ENCODE measurements around the gene IMPACT. TPM values are rescaled to one million over a fixed set of nuclear protein-coding genes. Genes with fewer than 3 reads are reported as not detected.

Gene IMPACT
- total RNA-seq, 1 experiment from 2014 or later: 25.8 TPM

DNA sequence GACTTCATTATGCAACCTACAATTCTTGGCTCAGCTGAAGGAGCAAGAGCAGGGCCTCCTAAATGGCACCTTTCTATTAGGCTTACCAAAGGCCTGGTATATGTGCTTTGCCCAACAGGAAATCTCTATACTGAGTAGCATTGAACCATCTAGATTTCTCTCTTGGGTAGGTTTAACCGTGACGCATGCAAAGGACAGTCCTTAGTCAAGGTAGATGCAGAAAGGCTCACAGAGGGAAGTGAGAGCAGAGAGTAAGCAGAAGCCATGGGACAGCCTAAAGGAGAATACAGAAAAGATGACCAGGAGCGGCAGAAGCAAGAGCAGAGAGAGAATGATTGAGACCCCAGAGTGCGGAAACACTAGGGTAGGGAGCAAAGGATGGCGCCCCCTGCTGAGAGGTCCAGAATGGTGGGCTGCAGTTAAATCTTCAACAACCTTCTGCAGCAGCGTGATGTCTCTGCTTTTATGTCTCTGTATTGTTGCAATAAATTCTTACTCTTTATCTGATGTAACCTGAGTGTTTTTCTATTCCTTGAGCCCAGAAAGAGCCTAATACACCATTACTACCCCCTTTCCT, 24.2 kb upstream of the IMPACT start:
- Mint-ChIP-seq H3K27ac (ENCODE audit: unreplicated experiment) (no peak overlapping the region), H3K36me3 (ENCODE audit: insufficient read depth, unreplicated experiment) (peaks cover 14% of the 10 kb centered on the region), H3K9me3 (ENCODE audit: low read depth, unreplicated experiment) (no peaks in the 10 kb centered on the region), H3K27me3 (ENCODE audit: unreplicated experiment) (peaks cover 19% of the 10 kb centered on the region), H3K4me1 (ENCODE audit: low read depth, unreplicated experiment) (no peaks in the 10 kb centered on the region), H3K4me3 (ENCODE audit: low read depth, unreplicated experiment) (no peak overlapping the region)
- TF ChIP-seq, protein P1, sequence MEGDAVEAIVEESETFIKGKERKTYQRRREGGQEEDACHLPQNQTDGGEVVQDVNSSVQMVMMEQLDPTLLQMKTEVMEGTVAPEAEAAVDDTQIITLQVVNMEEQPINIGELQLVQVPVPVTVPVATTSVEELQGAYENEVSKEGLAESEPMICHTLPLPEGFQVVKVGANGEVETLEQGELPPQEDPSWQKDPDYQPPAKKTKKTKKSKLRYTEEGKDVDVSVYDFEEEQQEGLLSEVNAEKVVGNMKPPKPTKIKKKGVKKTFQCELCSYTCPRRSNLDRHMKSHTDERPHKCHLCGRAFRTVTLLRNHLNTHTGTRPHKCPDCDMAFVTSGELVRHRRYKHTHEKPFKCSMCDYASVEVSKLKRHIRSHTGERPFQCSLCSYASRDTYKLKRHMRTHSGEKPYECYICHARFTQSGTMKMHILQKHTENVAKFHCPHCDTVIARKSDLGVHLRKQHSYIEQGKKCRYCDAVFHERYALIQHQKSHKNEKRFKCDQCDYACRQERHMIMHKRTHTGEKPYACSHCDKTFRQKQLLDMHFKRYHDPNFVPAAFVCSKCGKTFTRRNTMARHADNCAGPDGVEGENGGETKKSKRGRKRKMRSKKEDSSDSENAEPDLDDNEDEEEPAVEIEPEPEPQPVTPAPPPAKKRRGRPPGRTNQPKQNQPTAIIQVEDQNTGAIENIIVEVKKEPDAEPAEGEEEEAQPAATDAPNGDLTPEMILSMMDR (IDR thresholded peaks at IDR 0.05; ENCODE audit: unreplicated experiment): peak; percentile 26
- CTCF ChIA-PET: no interaction called here
- no TSS peak for BruUV-seq (replicated peaks)
- no peak for DNase-seq
- intact Hi-C loops (cut with micrococcal nuclease; ENCODE audit: unreplicated experiment): no loop called here

DNA sequence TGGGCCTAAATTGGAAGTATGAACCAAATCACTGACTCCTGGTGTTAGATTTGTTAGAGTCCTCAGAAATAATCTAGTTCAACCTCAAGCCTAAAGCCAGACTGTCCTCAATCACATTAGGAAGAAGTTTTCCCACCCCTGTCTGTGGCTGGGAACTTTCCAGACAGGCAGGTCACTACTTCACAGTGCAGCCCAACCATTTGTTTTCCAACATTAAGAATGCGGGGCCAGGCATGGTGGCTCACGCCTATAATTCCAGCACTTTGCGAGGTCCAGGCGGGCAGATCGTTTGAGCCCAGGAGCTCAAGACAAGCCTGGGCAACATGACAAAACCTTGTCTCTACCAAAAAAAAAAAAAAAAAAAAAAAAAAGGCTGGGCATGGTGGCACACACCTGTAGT, 23.4 kb upstream of the IMPACT start:
- Mint-ChIP-seq H3K36me3 (ENCODE audit: insufficient read depth, unreplicated experiment) (peaks cover 6% of the 10 kb centered on the region), H3K27me3 (ENCODE audit: unreplicated experiment) (peaks cover 27% of the 10 kb centered on the region), H3K4me1 (ENCODE audit: low read depth, unreplicated experiment) (no peaks in the 10 kb centered on the region), H3K27ac (ENCODE audit: unreplicated experiment) (no peak overlapping the region), H3K9me3 (ENCODE audit: low read depth, unreplicated experiment) (no peaks in the 10 kb centered on the region), H3K4me3 (ENCODE audit: low read depth, unreplicated experiment) (no peak overlapping the region)
- TF ChIP-seq, protein P1 (IDR thresholded peaks at IDR 0.05; ENCODE audit: unreplicated experiment): no peak
- CTCF ChIA-PET: no interaction called here
- intact Hi-C loops (cut with micrococcal nuclease; ENCODE audit: unreplicated experiment): no loop called here
- no TSS peak for BruUV-seq (replicated peaks)
- no peak for DNase-seq

DNA sequence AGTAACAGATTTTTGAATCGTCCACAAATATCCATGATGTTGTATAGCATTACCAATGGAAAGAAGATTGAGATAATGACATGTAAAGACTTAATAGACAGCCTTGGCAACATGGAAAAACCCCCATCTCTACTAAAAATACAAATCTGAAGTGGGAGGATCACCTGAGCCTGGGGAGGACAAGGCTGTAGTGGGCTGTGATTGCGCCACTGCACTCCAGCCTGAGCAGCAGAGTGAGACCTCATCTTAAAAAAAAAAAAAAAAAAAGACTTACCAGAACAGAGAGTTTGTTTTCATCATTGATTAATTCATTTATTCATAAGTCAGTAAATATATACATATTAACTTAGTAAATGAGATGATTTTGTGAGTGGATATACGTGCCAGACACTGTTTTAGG, 21.9 kb upstream of the IMPACT start:
- no peak overlapping the region for H3K4me3 Mint-ChIP-seq (ENCODE audit: low read depth, unreplicated experiment)
- TF ChIP-seq, protein P1 (IDR thresholded peaks at IDR 0.05; ENCODE audit: unreplicated experiment): no peak
- intact Hi-C loops (cut with micrococcal nuclease; ENCODE audit: unreplicated experiment): no loop called here
- H3K36me3 Mint-ChIP-seq (ENCODE audit: insufficient read depth, unreplicated experiment): no peaks in the 10 kb centered on the region
- H3K27ac Mint-ChIP-seq (ENCODE audit: unreplicated experiment): no peak overlapping the region
- peaks cover 42% of the 10 kb centered on the region for H3K27me3 Mint-ChIP-seq (ENCODE audit: unreplicated experiment)
- H3K9me3 Mint-ChIP-seq (ENCODE audit: low read depth, unreplicated experiment): no peaks in the 10 kb centered on the region
- no peaks in the 10 kb centered on the region for H3K4me1 Mint-ChIP-seq (ENCODE audit: low read depth, unreplicated experiment)
- CTCF ChIA-PET: interaction anchor here (0.6 to 0.7 kb wide), 3 partner anchors 100 to 988 kb away, joined by 3 to 4 read pairs (median 3); no protein-coding TSS in a partner anchor
- BruUV-seq (replicated peaks): no TSS peak
- no peak for DNase-seq

DNA sequence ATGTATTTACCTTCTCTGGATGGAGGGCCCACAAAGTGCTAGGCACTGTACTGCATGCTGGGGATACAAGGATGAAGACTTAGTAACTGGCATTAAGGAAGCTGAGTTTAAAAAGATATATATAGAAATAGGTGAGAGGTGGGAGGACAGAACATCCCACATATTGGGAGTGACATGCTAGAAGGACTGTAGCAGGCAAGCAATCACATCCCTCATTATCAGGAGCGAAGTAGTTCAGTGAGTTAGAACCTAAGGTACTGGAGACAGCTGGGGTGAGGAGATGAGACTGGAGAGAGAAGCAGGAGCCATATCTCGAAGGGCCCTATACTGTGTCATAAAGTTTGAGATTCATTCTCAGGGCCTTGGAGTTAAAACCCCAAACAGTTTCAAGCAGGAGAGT, 18.0 kb upstream of the IMPACT start:
- Mint-ChIP-seq H3K4me3 (ENCODE audit: low read depth, unreplicated experiment) (no peak overlapping the region), H3K27me3 (ENCODE audit: unreplicated experiment) (peaks cover 64% of the 10 kb centered on the region), H3K27ac (ENCODE audit: unreplicated experiment) (no peak overlapping the region), H3K9me3 (ENCODE audit: low read depth, unreplicated experiment) (no peaks in the 10 kb centered on the region), H3K36me3 (ENCODE audit: insufficient read depth, unreplicated experiment) (no peaks in the 10 kb centered on the region), H3K4me1 (ENCODE audit: low read depth, unreplicated experiment) (no peaks in the 10 kb centered on the region)
- CTCF ChIA-PET: no interaction called here
- DNase-seq: no peak
- no TSS peak for BruUV-seq (replicated peaks)
- intact Hi-C loops (cut with micrococcal nuclease; ENCODE audit: unreplicated experiment): no loop called here
- TF ChIP-seq, protein P1 (IDR thresholded peaks at IDR 0.05; ENCODE audit: unreplicated experiment): no peak
